GM23248 (cell line): ENCODE measurements around the gene PDX1. TPM values are rescaled to one million over a fixed set of nuclear protein-coding genes. Genes with fewer than 3 reads are reported as not detected.

ENCODE experiments used
- DNase-seq: peaks from one replicate; pipeline ENCODE4 v3.0.0-alpha.2; 2015
- H2AFZ ChIP-seq: fragments of 200-600 bp; sonication (generic); 2 replicates; pipeline ENCODE4 v1.6.1; 2016; ENCODE audit warnings: antibody characterized with exemption
- H3F3A ChIP-seq: fragments of 200-600 bp; sonication (generic); 2 replicates; pipeline ENCODE4 v1.6.1; 2016; ENCODE audit warnings: mild to moderate bottlenecking, antibody characterized with exemption, mixed run types; ENCODE audit not compliant: insufficient read depth
- H3K27ac ChIP-seq: fragments of 200-600 bp; sonication (generic); 2 replicates; pipeline ENCODE4 v1.5.1; 2016; ENCODE audit warnings: mild to moderate bottlenecking
- H3K27me3 ChIP-seq: fragments of 200-600 bp; sonication (generic); replicated peaks from 2 replicates; pipeline ENCODE4 v1.6.1; 2016; ENCODE audit warnings: mild to moderate bottlenecking; ENCODE audit not compliant: insufficient read depth
- H3K36me3 ChIP-seq: fragments of 200-600 bp; sonication (generic); 2 replicates; pipeline ENCODE4 v1.6.1; 2016; ENCODE audit warnings: low read depth, mild to moderate bottlenecking
- H3K4me1 ChIP-seq: fragments of 200-600 bp; sonication (generic); 2 replicates; pipeline ENCODE4 v1.6.1; 2016; ENCODE audit warnings: mild to moderate bottlenecking; ENCODE audit not compliant: insufficient read depth
- H3K4me2 ChIP-seq: fragments of 200-600 bp; sonication (generic); one replicate; pipeline ENCODE4 v1.6.1; 2016; ENCODE audit warnings: mild to moderate bottlenecking; ENCODE audit not compliant: unreplicated experiment
- H3K4me3 ChIP-seq: fragments of 200-600 bp; sonication (generic); 2 replicates; pipeline ENCODE4 v1.5.1; 2016; ENCODE audit warnings: mild to moderate bottlenecking
- H3K79me2 ChIP-seq: fragments of 200-600 bp; sonication (generic); 2 replicates; pipeline ENCODE4 v1.6.1; 2016; ENCODE audit warnings: mild to moderate bottlenecking; ENCODE audit not compliant: insufficient read depth
- H3K9ac ChIP-seq: fragments of 200-600 bp; sonication (generic); 2 replicates; pipeline ENCODE4 v1.6.1; 2016; ENCODE audit warnings: mild to moderate bottlenecking
- H3K9me2 ChIP-seq: fragments of 200-600 bp; sonication (generic); 2 replicates; pipeline ENCODE4 v1.6.1; 2016; ENCODE audit warnings: mixed run types, mild to moderate bottlenecking, moderate library complexity; ENCODE audit not compliant: insufficient read depth
- H3K9me3 ChIP-seq: fragments of 200-600 bp; sonication (generic); one replicate; pipeline ENCODE4 v1.6.1; 2017; ENCODE audit warnings: low read depth
- H4K20me1 ChIP-seq: fragments of 200-600 bp; sonication (generic); 2 replicates; pipeline ENCODE4 v1.6.0; 2016; ENCODE audit not compliant: insufficient read depth
- EZH2 ChIP-seq: fragments of 200-600 bp; sonication (generic); IDR thresholded peaks from 2 replicates; pipeline ENCODE4 v1.6.1; 2018; ENCODE audit warnings: antibody characterized with exemption, mild to moderate bottlenecking; ENCODE audit not compliant: insufficient read depth, poor library complexity, severe bottlenecking
- EZH2phosphoT487 ChIP-seq: fragments of 200-600 bp; sonication (generic); IDR thresholded peaks from 2 replicates; pipeline ENCODE4 v1.6.1; 2018; ENCODE audit warnings: antibody characterized with exemption, moderate library complexity, mild to moderate bottlenecking, low read depth; ENCODE audit not compliant: insufficient read depth
- WGBS, 2 experiments: methylation state at CpG; one replicate each; pipeline ENCODE4 v1.1.6; 2015 to 2017; ENCODE audit warnings: low lambda C conversion rate in 2 of 2, low coverage in 1 of 2; ENCODE audit errors: missing lambda C conversion rate in 2 of 2; 5-methylcytosine and 5-hydroxymethylcytosine counted together
- in situ Hi-C: fragments of 300-500 bp; cut with MboI; formaldehyde crosslinking; loops from 2 replicates; pipeline ENCODE4 v1.15.0; 2020
- polyA plus RNA-seq: library from polyadenylated mRNA; unstranded; fragments of >200 nt; fragmentation: Nextera tagmentation; extraction: Ambion mirVana; gene quantifications from 2 replicates; pipeline ENCODE4 v1.2.1, GENCODE V29; 2016
- small RNA-seq: library from RNA; depleted of rRNA; stranded (forward); fragments of <200 nt; gene quantifications from one replicate; pipeline ENCODE3, GENCODE V24; 2014; ENCODE audit warnings: low read depth, low replicate concordance
- total RNA-seq: library from RNA; depleted of rRNA; stranded (reverse); fragments of >200 nt; shearing (Covaris generic); gene quantifications from 2 replicates; pipeline ENCODE4 v1.2.3, GENCODE V29; 2014; rRNA removed

PDX1 gene
- total and polyA plus RNA-seq, 2 experiments from 2014 or later: not detected

DNA sequence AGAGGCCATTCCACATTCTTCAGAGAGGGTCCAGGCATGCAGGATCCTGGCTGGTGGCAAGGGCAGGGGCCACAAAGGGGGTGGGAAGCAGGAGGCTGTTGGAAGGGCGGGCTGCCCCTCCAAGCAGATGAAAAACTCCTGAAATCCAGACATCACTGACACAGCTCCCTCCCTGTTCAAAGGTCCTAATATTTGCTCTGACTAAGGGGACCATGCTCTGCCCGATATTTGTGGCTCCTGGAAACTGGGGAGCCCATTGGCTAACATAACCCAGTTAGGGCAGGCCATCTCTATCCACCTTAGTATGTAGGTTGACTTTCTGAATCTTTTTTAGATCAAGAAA, 52.6 kb downstream of the PDX1 start:
- Histone ChIP-seq H3K4me2 (no peak overlapping the region), H2AFZ (no peak overlapping the region), H3K27me3 (peaks cover 94% of the 10 kb centered on the region), H3K4me1 (no peaks in the 10 kb centered on the region), H3K9ac (no peak overlapping the region), H3K36me3 (no peaks in the 10 kb centered on the region), H3F3A (no peaks in the 10 kb centered on the region), H3K27ac (no peak overlapping the region), H3K9me2 (no peaks in the 10 kb centered on the region), H3K4me3 (no peak overlapping the region), H3K9me3 (no peaks in the 10 kb centered on the region), H4K20me1 (no peaks in the 10 kb centered on the region), H3K79me2 (no peaks in the 10 kb centered on the region)
- TF ChIP-seq EZH2: no peak
- no peak for TF ChIP-seq EZH2phosphoT487
- no peak for DNase-seq
- 32 to 45% methylated on average over 2 of the region's 2 CpGs for WGBS, 2 experiments
- in situ Hi-C loops: no loop called here

DNA sequence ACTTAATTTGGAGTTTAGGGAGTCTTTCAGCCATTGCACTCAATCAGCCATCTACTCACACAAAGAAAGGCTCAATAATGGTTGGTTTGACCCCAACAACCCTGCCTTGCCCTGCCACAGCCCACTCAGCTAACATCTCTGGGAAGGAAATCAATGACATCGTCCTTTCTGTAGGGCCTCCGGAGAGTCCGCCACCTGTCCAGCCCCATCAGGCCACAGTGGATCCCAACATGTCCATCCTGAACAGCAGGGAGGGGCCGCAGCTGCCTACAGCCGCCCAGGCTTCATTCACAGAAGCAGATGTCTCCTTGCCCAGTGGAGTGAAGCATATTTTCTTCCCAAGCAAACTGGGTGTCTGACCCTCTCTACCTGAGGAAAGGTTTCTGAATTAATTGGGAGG, 53.5 kb downstream of the PDX1 start:
- H3K79me2 ChIP-seq: no peaks in the 10 kb centered on the region
- H3K9me3 ChIP-seq: no peaks in the 10 kb centered on the region
- no peaks in the 10 kb centered on the region for H3K9me2 ChIP-seq
- no peak overlapping the region for H3K9ac ChIP-seq
- no peak for DNase-seq
- H3K4me2 ChIP-seq: no peak overlapping the region
- H3K4me1 ChIP-seq: no peaks in the 10 kb centered on the region
- WGBS, 2 experiments: 13 to 14% methylated on average over 5 of the region's 5 CpGs
- H2AFZ ChIP-seq: no peak overlapping the region
- H3K27ac ChIP-seq: no peak overlapping the region
- TF ChIP-seq EZH2: no peak
- no peak for TF ChIP-seq EZH2phosphoT487
- H3K4me3 ChIP-seq: no peak overlapping the region
- H3F3A ChIP-seq: no peaks in the 10 kb centered on the region
- H3K27me3 ChIP-seq: peaks cover 89% of the 10 kb centered on the region
- no peaks in the 10 kb centered on the region for H4K20me1 ChIP-seq
- in situ Hi-C loops: no loop called here
- H3K36me3 ChIP-seq: no peaks in the 10 kb centered on the region

DNA sequence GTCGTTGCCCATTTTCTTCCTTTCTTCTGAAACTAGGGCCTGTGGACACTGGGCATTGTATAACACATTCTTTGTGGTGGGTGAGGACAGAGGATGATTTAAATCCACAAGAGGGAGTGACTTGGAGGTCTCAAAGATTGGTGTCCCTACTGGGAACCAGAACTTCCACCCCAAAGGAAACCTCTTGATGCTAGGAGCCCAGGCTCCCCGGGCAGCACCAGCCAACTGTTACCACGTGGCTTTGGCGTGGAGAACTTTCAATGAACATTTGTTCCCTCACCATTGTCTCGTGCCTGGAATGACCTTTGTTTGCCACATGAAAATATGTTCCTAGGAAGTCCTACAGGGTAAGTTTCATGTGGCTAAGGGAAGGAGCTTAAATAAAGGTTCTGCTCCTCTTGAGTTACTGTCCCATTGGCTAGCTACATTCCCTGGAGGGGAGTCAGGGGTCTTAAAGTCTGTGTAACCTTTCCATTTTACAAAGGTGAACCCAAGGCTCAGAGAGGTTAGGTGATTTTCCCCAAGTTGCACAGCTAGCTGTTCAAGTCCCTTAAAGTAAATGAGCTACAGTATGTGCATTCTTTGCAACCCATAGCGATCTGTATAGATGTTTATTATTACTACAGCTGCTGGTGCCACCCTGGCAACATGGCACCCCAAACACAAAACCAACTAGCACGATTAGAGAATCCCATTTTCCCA, 54.3 kb downstream of the PDX1 start:
- Histone ChIP-seq H3K27me3 (peaks cover 89% of the 10 kb centered on the region), H3K4me3 (no peak overlapping the region), H3F3A (no peaks in the 10 kb centered on the region), H3K9me2 (no peaks in the 10 kb centered on the region), H3K4me2 (no peak overlapping the region), H3K9me3 (no peaks in the 10 kb centered on the region), H3K4me1 (no peaks in the 10 kb centered on the region), H3K79me2 (no peaks in the 10 kb centered on the region), H3K36me3 (no peaks in the 10 kb centered on the region), H3K27ac (no peak overlapping the region), H4K20me1 (no peaks in the 10 kb centered on the region), H2AFZ (no peak overlapping the region), H3K9ac (no peak overlapping the region)
- 9 to 11% methylated on average over 7 of the region's 7 CpGs for WGBS, 2 experiments
- TF ChIP-seq EZH2phosphoT487 (no peak), EZH2 (no peak)
- DNase-seq: no peak
- in situ Hi-C loops: no loop called here

Small RNA genes lying within 50 kb of the gene (small RNA-seq; reads per million reads assigned to genes)
- not detected for gene ATP5F1EP2

Other genes with a start within 250 kb of the PDX1 start
- not detected in 2 replicates for gene GSX1, start 127.5 kb upstream of the PDX1 start, total RNA-seq
- not detected in 2 replicates for gene GSX1, start 127.5 kb upstream of the PDX1 start, polyA plus RNA-seq
- not detected in 2 replicates for gene CDX2, start 49.3 kb downstream of the PDX1 start, total RNA-seq
- not detected in 2 replicates for gene CDX2, start 49.3 kb downstream of the PDX1 start, polyA plus RNA-seq
- not detected in 2 replicates for gene URAD, start 68.7 kb downstream of the PDX1 start, total RNA-seq
- not detected in 2 replicates for gene URAD, start 68.7 kb downstream of the PDX1 start, polyA plus RNA-seq
- not detected in 2 replicates for gene FLT3, start 180.6 kb downstream of the PDX1 start, total RNA-seq
- not detected in 2 replicates for gene FLT3, start 180.6 kb downstream of the PDX1 start, polyA plus RNA-seq
- gene PAN3, start 218.5 kb downstream of the PDX1 start, total RNA-seq: 16.7 and 17.3 TPM in 2 replicates
- gene PAN3, start 218.5 kb downstream of the PDX1 start, polyA plus RNA-seq: 14.7 and 16.7 TPM in 2 replicates